ENCODE measurements around the gene RAG1.

GRCh38 chr11:36583667-36584066, 15.9 kb downstream of the RAG1 start:
- TF ChIP-seq CTCF (IDR thresholded peaks at IDR 0.05) = no peak
- no peak for TF ChIP-seq POLR2A (IDR thresholded peaks at IDR 0.05)
- TF ChIP-seq POLR2AphosphoS5 (IDR thresholded peaks at IDR 0.05) = no peak
